GM12801 (cell line): ENCODE data around the gene MYO18B.

Experiments
- TF ChIP-seq, protein P1 (sequence below): IDR thresholded peaks from one replicate; pipeline ENCODE4 v1.5.1; 2011; ENCODE audit warnings: control low read depth; ENCODE audit not compliant: insufficient read length; ENCODE audit errors: extremely low read depth

Gene MYO18B

DNA sequence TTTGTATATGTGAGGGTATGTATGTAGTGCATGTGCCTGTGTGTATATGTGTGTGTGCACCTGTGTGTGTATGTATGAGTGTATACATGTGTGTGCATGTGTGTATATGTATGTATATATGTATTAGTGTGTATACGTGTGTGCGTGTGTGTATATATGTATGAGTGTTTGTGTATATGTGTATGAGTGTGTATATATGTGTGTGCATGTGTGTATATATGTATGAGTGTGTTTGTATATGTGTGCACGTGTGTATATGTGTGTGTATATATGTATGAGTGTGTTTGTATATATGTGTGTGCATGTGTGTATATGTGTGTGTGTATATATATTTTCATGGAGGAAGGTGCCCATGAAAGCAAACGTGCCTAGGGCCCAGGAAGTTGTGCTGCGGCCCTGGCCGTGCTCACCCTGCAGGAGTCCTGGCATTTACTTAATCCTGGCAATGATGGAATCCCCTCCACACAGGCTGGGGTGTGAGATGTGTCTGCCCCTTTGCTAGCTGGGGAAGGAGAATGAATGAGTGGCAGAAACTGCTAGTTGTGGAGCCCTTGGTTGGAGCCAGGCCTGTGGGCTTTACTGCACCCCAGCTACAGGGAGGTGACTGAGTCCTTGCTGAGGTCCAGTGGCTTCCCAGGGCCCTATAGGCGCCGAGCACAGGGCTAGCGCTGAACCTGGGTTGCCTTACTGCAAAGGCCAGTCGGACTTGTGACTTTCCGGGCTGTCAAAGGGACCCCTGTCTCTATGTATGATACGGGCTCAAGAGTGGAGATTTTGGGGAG is 97.2 kb downstream of the MYO18B start:
- TF ChIP-seq, protein P1, sequence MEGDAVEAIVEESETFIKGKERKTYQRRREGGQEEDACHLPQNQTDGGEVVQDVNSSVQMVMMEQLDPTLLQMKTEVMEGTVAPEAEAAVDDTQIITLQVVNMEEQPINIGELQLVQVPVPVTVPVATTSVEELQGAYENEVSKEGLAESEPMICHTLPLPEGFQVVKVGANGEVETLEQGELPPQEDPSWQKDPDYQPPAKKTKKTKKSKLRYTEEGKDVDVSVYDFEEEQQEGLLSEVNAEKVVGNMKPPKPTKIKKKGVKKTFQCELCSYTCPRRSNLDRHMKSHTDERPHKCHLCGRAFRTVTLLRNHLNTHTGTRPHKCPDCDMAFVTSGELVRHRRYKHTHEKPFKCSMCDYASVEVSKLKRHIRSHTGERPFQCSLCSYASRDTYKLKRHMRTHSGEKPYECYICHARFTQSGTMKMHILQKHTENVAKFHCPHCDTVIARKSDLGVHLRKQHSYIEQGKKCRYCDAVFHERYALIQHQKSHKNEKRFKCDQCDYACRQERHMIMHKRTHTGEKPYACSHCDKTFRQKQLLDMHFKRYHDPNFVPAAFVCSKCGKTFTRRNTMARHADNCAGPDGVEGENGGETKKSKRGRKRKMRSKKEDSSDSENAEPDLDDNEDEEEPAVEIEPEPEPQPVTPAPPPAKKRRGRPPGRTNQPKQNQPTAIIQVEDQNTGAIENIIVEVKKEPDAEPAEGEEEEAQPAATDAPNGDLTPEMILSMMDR: no peak

DNA sequence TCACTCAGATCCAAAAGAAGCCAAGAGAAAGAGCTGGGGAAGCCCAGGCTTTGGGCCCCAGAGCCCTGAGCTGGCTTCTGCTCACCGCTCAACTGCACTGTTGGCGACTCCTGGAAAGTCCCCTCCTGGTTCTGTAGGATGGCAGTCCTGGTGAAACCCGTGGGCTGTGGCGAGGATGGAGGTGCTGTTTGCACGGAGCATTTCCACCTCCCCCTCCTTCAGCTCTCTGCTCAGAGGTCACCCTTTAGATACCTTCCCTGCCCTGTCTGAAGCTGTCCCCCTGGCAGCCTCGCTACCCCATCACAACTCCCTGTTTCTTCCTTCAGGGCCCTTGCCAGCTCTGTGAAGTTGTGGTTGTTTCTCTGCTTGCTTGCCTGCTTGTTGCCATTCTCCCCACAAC is 97.8 kb downstream of the MYO18B start:
- TF ChIP-seq, protein P1: no peak

DNA sequence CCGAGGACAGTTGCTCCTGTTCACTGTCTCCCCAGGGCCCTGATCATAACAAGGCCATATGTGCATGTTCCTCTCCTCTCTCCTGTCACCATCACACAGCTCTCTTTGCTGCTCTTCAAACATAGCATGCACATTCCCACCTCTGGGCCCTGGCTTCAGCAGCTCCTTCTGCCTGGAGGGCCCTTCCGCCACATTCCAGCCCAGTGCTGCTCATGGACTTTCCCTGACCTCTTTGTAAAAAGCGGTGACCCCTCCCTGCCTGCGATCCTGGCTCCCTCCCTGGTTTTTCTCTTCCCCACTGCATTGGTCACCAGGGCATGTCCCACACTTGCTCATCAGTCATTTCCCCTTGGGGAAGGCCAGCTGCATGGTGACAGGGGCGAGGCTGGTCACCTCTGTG is 98.2 kb downstream of the MYO18B start:
- TF ChIP-seq, protein P1: no peak

DNA sequence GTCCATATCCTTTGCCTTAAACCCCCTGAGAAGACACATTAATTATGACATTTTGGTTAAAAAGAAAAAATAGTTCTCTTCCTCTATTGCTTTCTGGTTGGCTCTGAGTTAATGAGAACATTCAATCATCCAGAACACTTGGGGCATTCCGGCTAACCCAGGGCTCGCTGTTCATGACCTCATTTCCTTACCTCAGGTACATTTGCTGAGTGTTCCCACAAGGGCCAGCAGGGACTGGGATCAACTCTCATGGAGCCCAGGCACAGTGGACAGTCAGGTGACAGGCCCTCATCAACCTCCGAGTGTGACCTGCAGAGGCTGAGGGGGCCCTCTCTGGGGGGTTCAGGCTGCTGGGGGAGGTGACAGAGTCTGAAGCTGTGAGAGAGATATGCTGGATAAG is 98.9 kb downstream of the MYO18B start:
- TF ChIP-seq, protein P1: no peak

DNA sequence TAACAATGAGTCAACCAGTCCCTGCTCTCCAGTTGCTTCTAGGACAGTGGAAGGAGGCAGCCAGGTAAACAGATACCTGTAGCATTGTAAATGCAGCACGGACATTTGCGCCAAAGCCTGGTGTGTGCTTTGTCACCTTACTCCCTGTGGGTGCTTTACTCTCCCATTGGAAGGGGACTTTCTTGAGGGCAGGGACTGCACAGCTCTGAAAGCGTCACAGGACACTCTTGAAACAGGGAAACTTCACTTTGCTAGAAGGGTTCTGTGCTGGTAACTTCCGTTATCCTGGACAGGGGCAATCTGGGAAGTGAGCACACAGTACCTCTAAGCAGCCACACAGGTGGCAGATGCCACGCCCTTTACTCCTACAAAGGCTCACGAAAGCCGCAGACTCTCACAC is 99.8 kb downstream of the MYO18B start:
- TF ChIP-seq, protein P1: no peak

DNA sequence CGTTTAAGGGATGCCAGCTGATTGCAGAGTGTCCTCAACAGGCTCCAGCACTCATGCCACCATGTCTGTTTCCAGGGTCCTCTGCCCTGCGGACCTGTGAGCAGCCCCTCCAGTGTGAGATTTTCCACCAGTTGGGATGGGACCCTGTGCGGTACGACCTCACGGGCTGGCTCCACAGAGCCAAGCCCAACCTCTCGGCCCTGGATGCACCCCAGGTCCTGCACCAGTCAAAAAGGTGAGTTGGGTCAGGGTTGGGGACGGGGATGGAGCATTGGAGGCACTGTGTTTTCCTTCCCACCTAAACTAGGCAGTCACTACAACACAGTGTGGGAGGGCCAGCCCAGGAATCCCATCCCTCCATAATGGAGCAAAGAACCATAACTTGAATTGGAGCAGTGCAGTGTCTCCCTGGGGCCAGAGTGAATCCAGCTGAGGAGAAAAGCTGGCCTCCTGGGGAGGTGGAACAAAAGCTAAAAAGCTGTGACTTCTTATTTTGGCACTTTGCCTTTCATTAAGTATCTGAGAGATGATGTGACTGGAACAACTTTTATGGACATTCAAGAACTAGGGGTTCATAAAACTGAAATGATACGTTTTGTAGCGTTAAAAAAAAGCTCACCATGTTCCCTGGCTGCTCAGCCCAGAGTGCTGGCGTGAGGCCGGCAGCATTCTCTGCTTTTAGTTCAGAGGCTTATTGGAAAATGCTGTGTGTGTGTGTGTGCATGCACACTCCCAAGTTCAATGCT is 101.8 kb downstream of the MYO18B start:
- TF ChIP-seq, protein P1: no peak

DNA sequence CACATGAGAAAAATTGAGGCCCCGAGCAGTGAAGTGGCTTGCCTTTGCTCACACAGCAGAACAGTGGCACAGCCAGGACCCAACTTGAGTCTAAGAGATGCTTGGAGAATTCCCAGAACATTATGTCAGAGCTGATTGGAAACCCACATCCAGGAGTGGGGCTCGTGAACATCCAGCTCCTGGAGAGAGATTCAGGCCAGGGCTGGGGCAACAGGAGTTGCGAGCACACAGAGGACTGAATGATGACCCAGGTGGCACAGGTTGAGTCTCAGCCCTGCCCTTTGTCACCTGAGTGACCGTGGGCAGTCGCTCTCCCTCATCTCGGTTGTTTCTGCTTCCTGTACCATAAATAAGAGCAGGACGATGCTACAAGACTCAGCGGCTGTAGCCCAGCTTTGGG is 102.6 kb downstream of the MYO18B start:
- TF ChIP-seq, protein P1: no peak
